Lower leg skin (tissue), 4 donors: ENCODE data around the gene GRM7. TPM values are rescaled to one million over a fixed set of nuclear protein-coding genes. Genes with fewer than 3 reads are reported as not detected.

Experiments
- DNase-seq, 2 donors: peaks; one replicate each; pipeline ENCODE4 v3.0.0-alpha.2; 2019; ENCODE audit warnings: low spot score in 2 of 2
- H3K4me3 ChIP-seq: fragments of 200-600 bp; sonication (generic); 2 replicates; pipeline ENCODE4 v1.5.1; 2017; ENCODE audit warnings: mild to moderate bottlenecking, low read depth; ENCODE audit not compliant: poor library complexity, severe bottlenecking
- POLR2A ChIP-seq, 2 donors: fragments of 450-650 bp; IDR thresholded peaks; one replicate each; pipeline ENCODE4 v1.6.1; 2016 to 2017; ENCODE audit warnings: antibody characterized with exemption in 2 of 2, mild to moderate bottlenecking in 1 of 2, moderate library complexity in 1 of 2
- WGBS, 2 donors: methylation state at CpG; one replicate each; pipeline ENCODE4 v1.1.5; 2018; 5-methylcytosine and 5-hydroxymethylcytosine counted together
- intact Hi-C: fragments of 100-400 bp; cut with DNase I; formaldehyde crosslinking; loops from one replicate; pipeline ENCODE4 v1.15.0; 2023; ENCODE audit warnings: low total_unique reads
- total RNA-seq, 4 donors: library from RNA; depleted of rRNA; stranded (reverse); fragments of >200 nt; gene quantifications; one replicate each; pipeline ENCODE4 v1.1.0, GENCODE V29; 2016
- TF ChIP-seq, protein P1 (sequence below), 3 donors: fragments of 450-650 bp; IDR thresholded peaks; one replicate each; pipeline ENCODE4 v1.5.1; 2016; ENCODE audit warnings: antibody characterized with exemption in 3 of 3, mild to moderate bottlenecking in 3 of 3, moderate library complexity in 2 of 3

GRM7 gene
- total RNA-seq, 4 donors from 2014 or later, result 0.32 TPM; not detected in 3

DNA sequence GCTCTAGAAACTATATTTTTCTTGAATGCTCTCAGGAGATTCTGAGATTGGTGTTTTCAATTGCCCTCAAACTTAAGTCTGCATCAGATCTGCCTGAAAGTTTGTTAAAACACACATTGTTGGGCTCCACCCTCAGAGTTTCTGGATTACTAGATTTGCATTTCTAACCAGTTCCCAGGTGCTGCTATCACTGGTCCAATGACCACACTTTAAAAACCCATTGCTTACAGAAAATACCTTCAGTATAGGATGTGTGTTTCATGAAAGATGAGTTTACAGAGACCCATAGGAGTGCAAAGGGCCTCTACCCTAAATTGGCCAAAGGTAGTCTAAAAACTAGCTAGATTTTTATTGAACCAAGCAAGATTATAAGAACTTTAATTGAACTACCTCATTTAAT lies 17.8 kb downstream of the GRM7 start:
- DNase-seq, result no peak
- H3K4me3 ChIP-seq, result no peak overlapping the region
- TF ChIP-seq, protein P1, sequence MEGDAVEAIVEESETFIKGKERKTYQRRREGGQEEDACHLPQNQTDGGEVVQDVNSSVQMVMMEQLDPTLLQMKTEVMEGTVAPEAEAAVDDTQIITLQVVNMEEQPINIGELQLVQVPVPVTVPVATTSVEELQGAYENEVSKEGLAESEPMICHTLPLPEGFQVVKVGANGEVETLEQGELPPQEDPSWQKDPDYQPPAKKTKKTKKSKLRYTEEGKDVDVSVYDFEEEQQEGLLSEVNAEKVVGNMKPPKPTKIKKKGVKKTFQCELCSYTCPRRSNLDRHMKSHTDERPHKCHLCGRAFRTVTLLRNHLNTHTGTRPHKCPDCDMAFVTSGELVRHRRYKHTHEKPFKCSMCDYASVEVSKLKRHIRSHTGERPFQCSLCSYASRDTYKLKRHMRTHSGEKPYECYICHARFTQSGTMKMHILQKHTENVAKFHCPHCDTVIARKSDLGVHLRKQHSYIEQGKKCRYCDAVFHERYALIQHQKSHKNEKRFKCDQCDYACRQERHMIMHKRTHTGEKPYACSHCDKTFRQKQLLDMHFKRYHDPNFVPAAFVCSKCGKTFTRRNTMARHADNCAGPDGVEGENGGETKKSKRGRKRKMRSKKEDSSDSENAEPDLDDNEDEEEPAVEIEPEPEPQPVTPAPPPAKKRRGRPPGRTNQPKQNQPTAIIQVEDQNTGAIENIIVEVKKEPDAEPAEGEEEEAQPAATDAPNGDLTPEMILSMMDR (IDR thresholded peaks at IDR 0.05), result no peak
- TF ChIP-seq POLR2A (IDR thresholded peaks at IDR 0.05), result no peak
- intact Hi-C loops, result no loop called here

DNA sequence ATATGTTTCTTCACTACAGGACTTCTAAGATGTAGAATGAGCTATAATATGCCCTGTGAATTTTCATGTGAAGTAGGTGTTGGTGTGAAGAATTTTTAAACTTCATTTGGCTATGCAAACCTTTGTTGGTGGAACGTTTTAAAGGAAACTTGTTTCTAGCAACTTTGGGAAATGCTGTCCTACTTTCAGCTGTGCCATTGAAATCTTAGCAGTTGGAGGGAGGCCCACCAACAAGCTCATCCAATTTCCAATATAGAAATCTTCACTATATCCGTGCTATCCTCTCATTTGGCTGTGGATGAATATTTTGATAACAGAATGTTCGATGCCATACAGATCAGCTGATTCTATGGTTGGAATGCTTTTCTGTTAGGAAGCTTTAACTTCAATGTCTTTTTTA lies 51.3 kb downstream of the GRM7 start:
- intact Hi-C loops, result no loop called here
- no peak for DNase-seq
- H3K4me3 ChIP-seq, result no peak overlapping the region
- TF ChIP-seq, protein P1 (IDR thresholded peaks at IDR 0.05), result no peak
- no peak for TF ChIP-seq POLR2A (IDR thresholded peaks at IDR 0.05)
- 78 to 83% methylated on average over 3 of the region's 3 CpGs for WGBS, 2 donors

DNA sequence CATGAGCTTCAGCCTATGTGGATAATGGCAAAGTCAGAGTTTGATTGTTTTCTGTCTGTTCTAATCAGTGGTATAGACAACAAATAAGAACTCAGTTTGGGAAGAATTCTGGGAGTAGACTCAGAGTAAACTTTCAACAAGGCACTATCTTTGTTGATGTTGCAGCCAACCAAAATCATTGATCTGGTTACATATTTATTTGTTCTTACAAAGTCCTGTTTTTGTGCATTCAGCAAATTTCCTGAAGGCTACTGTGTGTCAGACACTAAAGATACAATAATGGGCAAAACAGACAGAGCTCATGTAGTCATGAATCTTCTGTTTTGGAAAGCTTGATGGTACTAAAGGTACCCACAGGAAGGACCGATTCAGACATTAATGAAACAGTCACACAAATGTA lies 55.0 kb downstream of the GRM7 start:
- no peak for TF ChIP-seq POLR2A (IDR thresholded peaks at IDR 0.05)
- TF ChIP-seq, protein P1 (IDR thresholded peaks at IDR 0.05), result no peak
- DNase-seq, result no peak

DNA sequence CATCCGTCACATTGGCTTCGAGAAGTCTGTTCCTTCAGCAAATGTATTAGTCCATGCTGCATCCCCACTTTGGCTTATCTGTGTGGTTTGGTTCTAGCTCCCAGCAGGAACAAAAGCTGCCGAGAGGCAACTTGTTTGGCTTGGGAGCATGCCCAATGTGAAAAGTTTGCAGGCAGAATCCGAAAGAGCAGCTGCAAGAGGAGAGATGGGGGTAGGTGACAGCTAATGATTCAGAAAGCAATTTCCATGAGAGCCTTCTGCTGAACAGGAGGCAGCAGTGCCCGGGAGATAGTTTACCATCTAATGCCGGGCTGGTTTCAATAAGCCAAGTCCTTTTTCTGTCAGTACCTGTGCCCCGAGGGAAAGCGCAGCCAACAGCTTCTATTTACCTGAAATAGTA lies 60.2 kb downstream of the GRM7 start:
- H3K4me3 ChIP-seq, result no peak overlapping the region
- WGBS, 2 donors, result 59 to 60% methylated on average over 8 of the region's 8 CpGs
- no peak for TF ChIP-seq POLR2A (IDR thresholded peaks at IDR 0.05)
- TF ChIP-seq, protein P1 (IDR thresholded peaks at IDR 0.05), result no peak
- no peak for DNase-seq
- intact Hi-C loops, result no loop called here

More for the DNA sequence above, 55.0 kb downstream of the GRM7 start:
- H3K4me3 ChIP-seq, result no peak overlapping the region
- WGBS, 2 donors, result 83 to 90% methylated on average over 1 of the region's 1 CpG
- intact Hi-C loops, result no loop called here

DNA sequence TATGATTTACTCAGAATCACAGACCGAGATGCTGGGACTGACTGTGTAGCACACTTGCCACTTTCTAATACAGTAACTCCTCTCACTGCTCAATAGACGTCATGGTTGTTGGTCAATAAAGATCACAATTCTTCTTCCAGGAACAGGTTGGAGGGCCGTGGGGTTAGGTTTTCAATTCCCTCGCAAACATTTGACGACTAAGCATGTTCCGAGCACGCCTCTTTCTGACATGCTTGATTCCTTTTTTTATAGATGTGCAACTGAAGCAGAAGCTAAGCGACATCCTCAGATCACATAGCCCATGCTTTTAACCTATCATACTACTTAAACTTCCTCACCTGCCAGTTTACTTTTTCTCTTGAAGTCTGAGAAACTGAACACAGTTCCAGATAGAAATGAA lies 61.0 kb downstream of the GRM7 start:
- no peak overlapping the region for H3K4me3 ChIP-seq
- no peak for DNase-seq
- WGBS, 2 donors, result 73 to 77% methylated on average over 8 of the region's 8 CpGs
- intact Hi-C loops, result no loop called here
- no peak for TF ChIP-seq POLR2A (IDR thresholded peaks at IDR 0.05)
- TF ChIP-seq, protein P1 (IDR thresholded peaks at IDR 0.05), result no peak

DNA sequence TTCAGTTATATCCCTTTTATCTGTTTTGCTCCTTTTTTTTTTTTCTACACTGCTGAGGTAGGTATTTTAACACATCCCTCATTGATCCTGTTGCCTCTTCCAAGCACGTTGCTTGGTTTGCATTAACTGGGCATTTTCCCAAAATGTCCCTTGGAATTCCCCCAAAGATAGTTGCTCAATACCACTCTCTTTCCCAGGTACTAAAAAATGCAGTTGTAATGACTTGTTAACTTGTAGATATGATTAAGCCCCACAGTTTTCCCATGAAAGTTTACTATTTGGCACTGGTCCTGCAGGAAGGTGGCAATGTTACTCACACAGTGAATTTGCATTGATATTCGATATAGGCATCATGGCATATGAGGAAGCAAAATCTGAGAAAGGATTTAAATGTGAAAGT lies 67.1 kb downstream of the GRM7 start:
- WGBS, 2 donors, result 31 to 49% methylated on average over 2 of the region's 2 CpGs

More for the DNA sequence above, 67.1 kb downstream of the GRM7 start:
- H3K4me3 ChIP-seq, result no peak overlapping the region
- no peak for DNase-seq
- intact Hi-C loops, result no loop called here
- TF ChIP-seq POLR2A (IDR thresholded peaks at IDR 0.05), result no peak
- TF ChIP-seq, protein P1 (IDR thresholded peaks at IDR 0.05), result no peak
